ENCODE data around the gene KCND1.

GRCh38 chrX:48998391-48998790, 26.7 kb upstream of the KCND1 start:
- TF ChIP-seq ZNF331 (CRISPR knock-in tag; IDR thresholded peaks at IDR 0.05; ENCODE audit: low read depth) = no peak
- no peak for TF ChIP-seq CTCF (conservative IDR thresholded peaks at IDR 0.05; ENCODE audit: low read depth in 2 of 2)
- TF ChIP-seq EZH2 (IDR thresholded peaks at IDR 0.05; ENCODE audit: low read depth, unreplicated experiment) = no peak
- no peak for TF ChIP-seq POLR2AphosphoS5 (IDR thresholded peaks at IDR 0.05; ENCODE audit: low read depth)
- no peak for TF ChIP-seq ETS1 (IDR thresholded peaks at IDR 0.05)
- no peak for TF ChIP-seq JUNB (IDR thresholded peaks at IDR 0.05; ENCODE audit: unreplicated experiment)
- no peak for TF ChIP-seq EZH2phosphoT487 (IDR thresholded peaks at IDR 0.05; ENCODE audit: unreplicated experiment)
- no peak for TF ChIP-seq CREB1 (CRISPR knock-in tag; IDR thresholded peaks at IDR 0.05; ENCODE audit: low read depth)
- no peak for TF ChIP-seq ZNF114 (CRISPR knock-in tag; IDR thresholded peaks at IDR 0.05)
- no peak for TF ChIP-seq REST (IDR thresholded peaks at IDR 0.05; ENCODE audit: unreplicated experiment)
